ENCODE results near the gene GGACT.
"Not testable (repeated sequence)": the region's sequence is repeated elsewhere in the genome, so short reads cannot be mapped to it uniquely, and the experiment has no call there.

GGACT gene

GRCh38 chr13:100528353-100528752, 60.2 kb downstream of the GGACT start:
- no peak for DNase-seq

GRCh38 chr13:100527644-100528043, 60.9 kb downstream of the GGACT start:
- no peak for DNase-seq

- DNase-seq = no peak
Measured at GRCh38 chr13:100526318-100527000, 62.1 kb downstream of the GGACT start.

- no peak for DNase-seq
Measured at GRCh38 chr13:100525453-100526317, 62.9 kb downstream of the GGACT start.

GRCh38 chr13:100524688-100525087, 63.9 kb downstream of the GGACT start:
- DNase-seq = not testable (repeated sequence)

- no peak for DNase-seq
Measured at GRCh38 chr13:100523981-100524386, 64.6 kb downstream of the GGACT start.

- no peak for DNase-seq
Measured at GRCh38 chr13:100523411-100523810, 65.2 kb downstream of the GGACT start.

- no peak for DNase-seq
Measured at GRCh38 chr13:100522618-100523309, 65.8 kb downstream of the GGACT start.

- no peak for DNase-seq
Measured at GRCh38 chr13:100521851-100522617, 66.6 kb downstream of the GGACT start.

GRCh38 chr13:100520936-100521850, 67.4 kb downstream of the GGACT start:
- DNase-seq = no peak

GRCh38 chr13:100519626-100520025, 69.0 kb downstream of the GGACT start:
- no peak for DNase-seq

- no peak for DNase-seq
Measured at GRCh38 chr13:100518394-100519062, 70.1 kb downstream of the GGACT start.

GRCh38 chr13:100517728-100518127, 70.9 kb downstream of the GGACT start:
- DNase-seq = no peak

GRCh38 chr13:100517135-100517534, 71.5 kb downstream of the GGACT start:
- no peak for DNase-seq

- no peak for DNase-seq
Measured at GRCh38 chr13:100515410-100515800, 73.2 kb downstream of the GGACT start.

- peak; percentile 51 for DNase-seq
Measured at GRCh38 chr13:100514788-100515409, 73.7 kb downstream of the GGACT start.

GRCh38 chr13:100513987-100514670, 74.5 kb downstream of the GGACT start:
- DNase-seq = peak; percentile 18

- DNase-seq = no peak
Measured at GRCh38 chr13:100513171-100513570, 75.4 kb downstream of the GGACT start.

GRCh38 chr13:100512422-100512821, 76.2 kb downstream of the GGACT start:
- DNase-seq = no peak

- DNase-seq = no peak
Measured at GRCh38 chr13:100511466-100511865, 77.1 kb downstream of the GGACT start.
